Measurements from ENCODE around the gene KCNH5.

KCNH5 gene

GRCh38 chr14:62921466-62921865 lies 123.8 kb downstream of the KCNH5 start:
- H3K27ac ChIP-seq (ENCODE audit: low read depth, low read length, poor library complexity, severe bottlenecking) = no peak overlapping the region
- H3K9me2 ChIP-seq (ENCODE audit: low read depth, low read length) = no peaks in the 10 kb centered on the region
- no peak overlapping the region for H3K4me2 ChIP-seq (ENCODE audit: low read length)
- no peak overlapping the region for H3K9ac ChIP-seq (ENCODE audit: low read length)
- no peak for TF ChIP-seq EZH2 (IDR thresholded peaks at IDR 0.05; ENCODE audit: borderline replicate concordance, low read length)
- no peak for TF ChIP-seq CTCF (IDR thresholded peaks at IDR 0.05; ENCODE audit: low read length)
- no peak overlapping the region for H2AFZ ChIP-seq (ENCODE audit: low read length)
- H4K20me1 ChIP-seq (ENCODE audit: insufficient read depth, low read length) = no peaks in the 10 kb centered on the region
- no peaks in the 10 kb centered on the region for H3K9me3 ChIP-seq (ENCODE audit: low read length)
- no peaks in the 10 kb centered on the region for H3K4me1 ChIP-seq (ENCODE audit: insufficient read depth, low read length, severe bottlenecking)
- no peak overlapping the region for H3K4me3 ChIP-seq (ENCODE audit: low read depth, low read length, poor library complexity, severe bottlenecking)
- H3K79me2 ChIP-seq (ENCODE audit: insufficient read depth, low read length) = no peaks in the 10 kb centered on the region
- no peaks in the 10 kb centered on the region; the same call in 1 of the 2 replicates for H3K27me3 ChIP-seq (ENCODE audit: insufficient read depth, low read length)
- no peaks in the 10 kb centered on the region for H3K36me3 ChIP-seq (ENCODE audit: insufficient read depth, low read length)
- H3F3A ChIP-seq (ENCODE audit: insufficient read depth, low read length) = no peaks in the 10 kb centered on the region

- Histone ChIP-seq H3F3A (ENCODE audit: insufficient read depth, low read length) (no peaks in the 10 kb centered on the region), H4K20me1 (ENCODE audit: insufficient read depth, low read length) (no peaks in the 10 kb centered on the region), H3K4me3 (ENCODE audit: low read depth, low read length, poor library complexity, severe bottlenecking) (no peak overlapping the region), H3K79me2 (ENCODE audit: insufficient read depth, low read length) (no peaks in the 10 kb centered on the region), H2AFZ (ENCODE audit: low read length) (no peak overlapping the region), H3K27ac (ENCODE audit: low read depth, low read length, poor library complexity, severe bottlenecking) (no peak overlapping the region), H3K9me3 (ENCODE audit: low read length) (no peaks in the 10 kb centered on the region), H3K4me2 (ENCODE audit: low read length) (no peak overlapping the region), H3K27me3 (ENCODE audit: insufficient read depth, low read length) (no peaks in the 10 kb centered on the region), H3K9me2 (ENCODE audit: low read depth, low read length) (no peaks in the 10 kb centered on the region), H3K4me1 (ENCODE audit: insufficient read depth, low read length, severe bottlenecking) (no peaks in the 10 kb centered on the region), H3K36me3 (ENCODE audit: insufficient read depth, low read length) (no peaks in the 10 kb centered on the region), H3K9ac (ENCODE audit: low read length) (no peak overlapping the region)
- TF ChIP-seq CTCF (IDR thresholded peaks at IDR 0.05; ENCODE audit: low read length) (no peak), EZH2 (IDR thresholded peaks at IDR 0.05; ENCODE audit: borderline replicate concordance, low read length) (no peak)
Observed at GRCh38 chr14:62916551-62916950, 128.7 kb downstream of the KCNH5 start.

- Histone ChIP-seq H3K4me2 (ENCODE audit: low read length) (no peak overlapping the region), H3K9me3 (ENCODE audit: low read length) (no peaks in the 10 kb centered on the region), H3K79me2 (ENCODE audit: insufficient read depth, low read length) (no peaks in the 10 kb centered on the region), H2AFZ (ENCODE audit: low read length) (no peak overlapping the region), H3K4me3 (ENCODE audit: low read depth, low read length, poor library complexity, severe bottlenecking) (no peak overlapping the region), H3K9me2 (ENCODE audit: low read depth, low read length) (no peaks in the 10 kb centered on the region), H4K20me1 (ENCODE audit: insufficient read depth, low read length) (no peaks in the 10 kb centered on the region), H3K4me1 (ENCODE audit: insufficient read depth, low read length, severe bottlenecking) (no peaks in the 10 kb centered on the region), H3K36me3 (ENCODE audit: insufficient read depth, low read length) (no peaks in the 10 kb centered on the region), H3K27ac (ENCODE audit: low read depth, low read length, poor library complexity, severe bottlenecking) (no peak overlapping the region), H3K27me3 (ENCODE audit: insufficient read depth, low read length) (no peaks in the 10 kb centered on the region), H3K9ac (ENCODE audit: low read length) (no peak overlapping the region), H3F3A (ENCODE audit: insufficient read depth, low read length) (no peaks in the 10 kb centered on the region)
- TF ChIP-seq EZH2 (IDR thresholded peaks at IDR 0.05; ENCODE audit: borderline replicate concordance, low read length) = no peak
- no peak for TF ChIP-seq CTCF (IDR thresholded peaks at IDR 0.05; ENCODE audit: low read length)
Observed at GRCh38 chr14:62914873-62915272, 130.4 kb downstream of the KCNH5 start.
